MG63 (cell line): ENCODE data around the gene DFFB. TPM values are rescaled to one million over a fixed set of nuclear protein-coding genes. Genes with fewer than 3 reads are reported as not detected.
A peak's percentile ranks its signal among the peaks of the same experiment; 100 is the strongest.
"Not testable (repeated sequence)": the region's sequence is repeated elsewhere in the genome, so short reads cannot be mapped to it uniquely, and the experiment has no call there.

ENCODE experiments used
- DNase-seq: peaks from one replicate; pipeline ENCODE4 v3.0.0-alpha.2; 2020
- H3K27me3 ChIP-seq: fragments of 250-450 bp; sonication (Bioruptor Pico); 2 replicates; pipeline ENCODE4 v1.5.1; 2020; ENCODE audit warnings: mild to moderate bottlenecking, moderate library complexity
- H3K36me3 ChIP-seq: fragments of 250-450 bp; sonication (Bioruptor Pico); 2 replicates; pipeline ENCODE4 v1.5.1; 2020; ENCODE audit warnings: mild to moderate bottlenecking, moderate library complexity
- H3K4me3 ChIP-seq: fragments of 250-450 bp; sonication (Bioruptor Pico); 2 replicates; pipeline ENCODE4 v1.5.1; 2020; ENCODE audit warnings: mild to moderate bottlenecking, moderate library complexity
- H3K9me3 ChIP-seq: fragments of 250-450 bp; sonication (Bioruptor Pico); 2 replicates; pipeline ENCODE4 v1.5.1; 2020; ENCODE audit warnings: mild to moderate bottlenecking, moderate library complexity
- total RNA-seq: library from RNA; depleted of rRNA; stranded (reverse); fragments of >200 nt; shearing (Covaris generic); gene quantifications from 2 replicates; pipeline ENCODE4 v1.2.3, GENCODE V29; 2014; ENCODE audit warnings: low replicate concordance; rRNA removed

Gene DFFB, protein sequence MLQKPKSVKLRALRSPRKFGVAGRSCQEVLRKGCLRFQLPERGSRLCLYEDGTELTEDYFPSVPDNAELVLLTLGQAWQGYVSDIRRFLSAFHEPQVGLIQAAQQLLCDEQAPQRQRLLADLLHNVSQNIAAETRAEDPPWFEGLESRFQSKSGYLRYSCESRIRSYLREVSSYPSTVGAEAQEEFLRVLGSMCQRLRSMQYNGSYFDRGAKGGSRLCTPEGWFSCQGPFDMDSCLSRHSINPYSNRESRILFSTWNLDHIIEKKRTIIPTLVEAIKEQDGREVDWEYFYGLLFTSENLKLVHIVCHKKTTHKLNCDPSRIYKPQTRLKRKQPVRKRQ
- 12.7 and 19.1 TPM in 2 replicates for total RNA-seq

DNA sequence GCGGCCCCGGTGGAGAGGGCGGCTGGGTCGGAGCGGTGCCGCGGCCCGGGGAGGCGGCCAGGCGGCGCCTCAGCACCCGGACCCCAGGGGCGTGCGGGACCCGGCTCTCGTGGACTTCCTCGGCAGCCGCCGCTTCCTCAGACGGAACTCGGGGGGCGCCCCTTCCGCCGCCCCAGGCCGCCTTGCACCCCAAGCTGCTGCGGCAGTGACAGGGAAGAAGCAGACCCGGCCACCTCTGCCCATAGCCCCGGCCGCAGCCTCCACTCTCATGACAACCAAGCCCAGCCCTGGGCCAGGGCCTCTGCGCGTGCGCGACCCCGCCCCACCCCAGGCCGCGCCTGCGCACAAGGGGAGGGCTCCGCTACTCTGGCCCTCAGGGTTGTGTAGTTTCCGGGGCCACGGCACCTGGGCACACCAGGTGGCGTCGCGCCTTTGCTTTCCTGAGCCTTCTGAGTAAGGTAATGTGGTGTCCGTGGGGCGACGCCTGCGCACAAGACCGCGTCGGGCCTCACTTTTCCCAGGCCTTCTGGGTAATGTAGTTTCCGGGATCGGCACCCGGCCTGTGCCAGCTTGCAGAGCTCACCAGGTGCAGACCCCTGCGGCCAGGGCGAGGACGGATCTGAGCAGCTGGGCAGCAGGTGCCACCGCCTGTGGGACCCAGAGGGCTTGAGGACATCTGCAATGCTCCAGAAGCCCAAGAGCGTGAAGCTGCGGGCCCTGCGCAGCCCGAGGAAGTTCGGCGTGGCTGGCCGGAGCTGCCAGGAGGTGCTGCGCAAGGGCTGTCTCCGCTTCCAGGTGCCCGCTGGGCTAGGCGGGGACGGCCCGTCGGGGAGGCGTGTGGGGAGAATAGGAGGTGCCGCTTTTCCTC lies at the start of gene DFFB, which contains the start of gene CEP104:
DFFB (plus strand) TSS at position 554 of the 868 bp plus-strand sequence; CDS start at position 682, 128 bp downstream.
CEP104 (minus strand) TSS at position 289 of the 868 bp plus-strand sequence. CDS start 4,804 bp downstream, outside the sequence.
- peak; percentile 78 for DNase-seq
- H3K4me3 ChIP-seq, result peak within 1 kb of the TSS; percentile 78
- no peaks in the 10 kb centered on the region for H3K9me3 ChIP-seq
- no peaks in the 10 kb centered on the region for H3K27me3 ChIP-seq
- no peaks in the 10 kb centered on the region for H3K36me3 ChIP-seq

DNA sequence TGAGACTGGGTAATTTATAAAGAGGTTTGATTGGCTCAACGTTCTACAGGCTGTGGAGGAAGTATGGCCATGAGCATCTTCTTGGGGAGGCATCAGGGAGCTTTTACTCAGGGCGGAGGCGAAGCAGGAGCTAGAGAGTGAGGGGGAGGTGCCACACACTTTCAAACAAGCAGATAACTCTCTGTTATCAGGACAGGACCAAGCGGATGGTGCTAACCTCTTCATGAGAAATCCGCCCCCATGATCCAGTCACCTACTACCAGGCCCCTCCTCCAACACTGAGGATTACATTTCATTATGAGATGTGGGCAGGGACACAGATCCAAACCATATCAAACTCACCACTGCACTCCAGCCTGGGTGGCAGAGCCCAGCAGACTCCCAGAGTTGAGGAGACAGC lies 49.5 kb upstream of the DFFB start:
- Histone ChIP-seq H3K36me3 (no peaks in the 10 kb centered on the region), H3K27me3 (no peaks in the 10 kb centered on the region), H3K4me3 (no peak overlapping the region), H3K9me3 (peaks cover 12% of the 10 kb centered on the region)
- DNase-seq, result no peak

DNA sequence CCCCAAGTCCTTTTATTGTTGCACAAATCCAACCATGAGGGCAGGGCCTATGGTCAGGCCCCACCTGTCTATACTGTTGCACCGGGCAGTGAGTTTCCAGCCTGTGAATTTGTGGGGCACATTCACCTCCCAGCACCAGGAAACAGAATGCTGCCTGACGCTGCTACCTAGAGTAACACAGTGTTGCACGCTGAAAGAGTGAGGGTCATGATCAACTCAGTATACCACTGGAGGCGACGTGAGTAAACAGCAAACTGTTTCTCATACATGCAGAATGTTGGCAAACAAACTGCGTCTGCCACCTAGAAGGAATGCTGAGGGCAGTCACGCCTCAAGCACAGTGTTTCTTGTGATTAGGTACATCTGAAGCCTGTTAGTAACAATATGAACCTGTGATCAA lies 47.6 kb upstream of the DFFB start:
- Histone ChIP-seq H3K36me3 (0 out of 2 replicates have a peak, but pooled peaks cover under 1% of the 10 kb centered on the region), H3K27me3 (no peaks in the 10 kb centered on the region), H3K4me3 (no peak overlapping the region), H3K9me3 (peaks cover 12% of the 10 kb centered on the region)
- DNase-seq, result no peak

DNA sequence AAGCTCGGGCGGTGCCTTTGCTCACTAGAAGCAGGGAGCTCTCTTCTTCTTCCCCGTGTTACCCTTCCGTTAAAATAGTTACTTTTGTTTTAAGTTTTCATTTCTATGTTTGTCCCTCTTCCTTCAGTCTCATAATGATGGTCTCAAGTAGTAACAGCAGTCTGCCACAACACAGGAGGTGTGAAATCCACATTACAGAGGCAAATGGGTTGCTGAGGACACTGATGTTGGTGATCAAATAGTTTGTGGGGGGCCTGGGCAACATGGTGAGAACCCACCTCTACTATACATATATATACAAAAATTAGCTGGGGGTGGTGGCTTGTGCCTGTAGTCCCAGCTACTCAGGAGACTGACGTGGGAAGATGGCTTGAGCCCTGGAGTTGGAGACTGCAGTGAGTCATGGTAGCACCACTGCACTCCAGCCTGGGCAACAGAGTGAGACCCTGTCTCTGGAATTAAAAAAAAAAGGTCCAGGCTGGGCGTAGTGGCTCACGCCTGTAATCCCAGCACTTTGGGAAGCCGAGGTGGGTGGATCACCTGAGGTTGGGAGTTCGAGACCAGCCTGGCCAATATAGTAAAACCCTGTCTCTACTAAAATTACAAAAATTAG lies 47.0 kb upstream of the DFFB start:
- not testable (repeated sequence) for H3K4me3 ChIP-seq, H3K36me3 ChIP-seq, DNase-seq, H3K27me3 ChIP-seq
- H3K9me3 ChIP-seq, result peaks cover 12% of the 10 kb centered on the region

DNA sequence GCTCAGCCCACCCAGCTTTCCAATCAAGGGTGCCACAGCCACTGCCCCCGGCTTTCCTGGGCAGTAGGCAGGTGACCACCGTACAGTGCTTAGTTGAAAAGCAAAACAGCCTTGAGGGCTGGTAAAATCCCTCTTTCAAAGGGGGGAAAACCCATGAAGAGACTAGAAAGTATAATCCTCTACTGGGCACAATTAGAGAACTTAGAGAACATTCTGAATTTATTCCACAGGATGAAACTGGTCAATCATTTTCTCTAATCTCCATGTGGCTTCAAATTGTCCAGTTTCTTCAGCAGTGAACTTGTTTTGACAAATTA lies 45.7 kb upstream of the DFFB start:
- Histone ChIP-seq H3K36me3 (peaks cover 4% of the 10 kb centered on the region; the same call in 1 of the 2 replicates), H3K9me3 (peaks cover 8% of the 10 kb centered on the region), H3K4me3 (no peak overlapping the region), H3K27me3 (no peaks in the 10 kb centered on the region)
- DNase-seq, result no peak

DNA sequence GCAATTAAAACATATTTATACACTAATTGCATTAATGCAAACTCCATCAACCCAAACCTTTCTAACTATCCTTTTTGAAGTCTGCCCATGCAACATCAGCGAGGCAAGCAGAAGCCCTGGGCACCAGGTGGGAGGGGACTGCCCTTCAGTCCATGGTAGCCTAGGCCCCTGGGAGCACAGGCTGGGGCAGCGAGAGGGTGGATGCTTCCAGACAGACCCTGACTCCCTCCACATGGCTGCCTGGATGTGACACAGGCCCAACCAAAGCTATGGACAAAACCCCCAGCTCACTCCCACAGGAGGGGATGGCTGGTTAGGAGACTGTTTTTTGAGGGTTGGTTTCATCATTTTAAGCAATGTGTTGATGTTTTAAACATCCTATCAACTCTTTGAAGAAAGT lies 43.2 kb upstream of the DFFB start:
- Histone ChIP-seq H3K4me3 (no peak overlapping the region), H3K36me3 (peaks cover 4% of the 10 kb centered on the region; the same call in 1 of the 2 replicates), H3K27me3 (no peaks in the 10 kb centered on the region), H3K9me3 (no peaks in the 10 kb centered on the region)
- no peak for DNase-seq

DNA sequence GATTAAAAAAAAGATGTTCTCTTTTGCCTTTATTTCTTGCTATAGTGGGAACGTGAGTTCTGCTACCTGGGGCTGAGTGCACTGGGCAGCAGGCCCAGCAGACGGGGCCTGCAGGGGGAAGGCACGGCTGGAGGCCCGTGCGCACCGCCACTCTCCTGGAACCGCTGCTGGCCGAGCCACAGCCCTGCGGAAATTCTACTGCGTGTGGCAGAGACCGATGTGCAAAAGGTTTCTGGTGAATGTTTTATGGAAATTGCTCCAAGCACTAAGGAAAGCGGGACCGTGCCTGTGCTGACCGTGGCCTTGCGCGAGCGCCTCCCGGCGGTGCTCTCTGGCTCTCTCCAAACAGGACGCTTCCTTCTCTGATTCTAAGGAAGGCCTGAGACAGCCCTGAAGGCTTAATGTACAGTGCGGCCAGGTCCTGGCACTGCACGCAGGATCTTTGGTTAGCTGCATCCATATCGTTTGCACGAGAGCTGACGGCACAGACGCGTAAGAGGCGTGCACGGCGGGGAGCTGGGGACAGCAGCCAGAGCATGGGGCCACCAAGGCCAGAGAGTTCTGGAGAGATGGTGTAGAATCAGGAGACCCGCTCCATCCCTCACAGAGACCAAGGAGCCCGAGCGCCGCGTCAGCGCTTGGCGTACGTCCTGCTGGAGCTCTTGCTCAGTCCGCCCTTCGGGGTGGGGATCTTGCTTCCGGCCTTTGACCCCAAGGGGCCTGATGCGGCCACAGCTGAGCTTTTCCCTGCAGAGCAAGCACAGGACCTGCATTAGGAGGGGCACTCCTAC lies 42.3 kb upstream of the DFFB start:
- Histone ChIP-seq H3K27me3 (no peaks in the 10 kb centered on the region), H3K4me3 (no peak overlapping the region), H3K36me3 (peaks cover 4% of the 10 kb centered on the region; the same call in 1 of the 2 replicates), H3K9me3 (no peaks in the 10 kb centered on the region)
- no peak for DNase-seq

DNA sequence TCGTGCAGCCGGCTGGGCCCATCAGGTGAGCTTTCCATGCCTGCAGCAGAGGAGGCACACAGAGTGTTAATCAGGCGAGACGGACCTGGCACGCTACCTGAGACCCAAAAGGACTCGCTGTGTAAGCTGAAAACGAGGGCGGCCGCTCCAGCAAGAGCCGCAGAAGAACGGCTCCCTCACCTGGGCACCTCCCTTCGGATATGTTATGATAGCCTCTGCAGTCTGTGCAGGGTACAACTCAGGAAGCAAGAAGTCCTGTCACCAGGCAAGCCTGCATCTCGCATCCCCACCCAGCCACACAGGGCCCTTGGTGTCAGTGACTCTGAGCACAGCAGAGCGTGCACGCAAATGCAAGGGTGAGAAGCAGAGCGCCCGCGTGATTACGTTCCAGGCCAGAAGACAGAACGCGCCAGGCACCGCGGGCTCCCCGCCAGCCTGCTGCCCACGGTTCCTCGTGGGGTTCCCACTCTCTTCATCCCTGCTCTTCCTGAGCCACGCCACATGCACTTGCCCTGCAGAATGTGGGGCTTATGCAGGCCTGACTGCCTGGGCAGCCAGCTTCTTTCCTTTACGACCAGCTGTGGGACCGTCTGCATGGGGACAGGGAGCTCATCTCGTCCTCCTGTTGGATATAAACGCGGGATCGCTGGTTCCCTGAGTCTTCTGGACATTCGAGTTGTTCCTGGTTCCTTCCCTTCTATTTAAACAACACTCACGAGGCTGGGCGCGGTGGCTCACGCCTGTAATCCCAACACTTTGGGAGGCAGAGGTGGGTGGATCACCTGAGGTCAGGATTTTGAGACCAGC lies 40.7 kb upstream of the DFFB start:
- Histone ChIP-seq H3K36me3 (peaks cover 4% of the 10 kb centered on the region; the same call in 1 of the 2 replicates), H3K4me3 (no peak overlapping the region)
- no peak for DNase-seq

DNA sequence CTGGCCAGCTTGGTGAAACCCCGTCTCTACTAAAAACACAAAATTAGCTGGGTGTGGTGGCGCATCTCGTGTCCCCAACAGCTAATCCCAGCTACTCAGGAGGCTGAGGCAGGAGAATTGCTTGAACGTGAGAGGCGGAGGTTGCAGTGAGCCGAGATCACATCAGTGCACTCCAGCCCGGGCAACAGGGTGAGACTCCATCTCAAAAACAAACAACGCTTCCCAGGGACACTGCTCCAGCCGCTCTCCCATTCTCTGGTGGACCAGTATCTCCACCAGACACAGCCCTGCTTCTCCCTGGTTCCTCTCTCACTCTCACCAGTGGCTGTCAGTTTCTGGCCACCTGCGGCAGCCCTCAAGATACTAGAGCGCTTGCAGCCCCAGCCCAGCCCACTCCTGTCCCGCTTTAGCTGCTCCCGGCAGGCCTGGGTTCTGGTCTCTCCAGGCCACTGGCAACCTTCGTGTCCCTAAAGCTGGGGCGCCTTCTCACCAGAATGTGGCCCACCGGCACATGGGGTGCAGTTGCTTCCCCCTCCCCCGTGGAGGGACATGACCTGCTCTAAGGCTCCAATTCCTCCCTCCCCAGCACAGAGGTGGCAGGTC lies 40.0 kb upstream of the DFFB start:
- H3K9me3 ChIP-seq, result no peaks in the 10 kb centered on the region
- H3K4me3 ChIP-seq, result no peak overlapping the region
- DNase-seq, result no peak
- no peaks in the 10 kb centered on the region for H3K27me3 ChIP-seq
- H3K36me3 ChIP-seq, result peaks cover 4% of the 10 kb centered on the region; the same call in 1 of the 2 replicates

More for the DNA sequence above, 40.7 kb upstream of the DFFB start:
- H3K9me3 ChIP-seq, result no peaks in the 10 kb centered on the region
- no peaks in the 10 kb centered on the region for H3K27me3 ChIP-seq

DNA sequence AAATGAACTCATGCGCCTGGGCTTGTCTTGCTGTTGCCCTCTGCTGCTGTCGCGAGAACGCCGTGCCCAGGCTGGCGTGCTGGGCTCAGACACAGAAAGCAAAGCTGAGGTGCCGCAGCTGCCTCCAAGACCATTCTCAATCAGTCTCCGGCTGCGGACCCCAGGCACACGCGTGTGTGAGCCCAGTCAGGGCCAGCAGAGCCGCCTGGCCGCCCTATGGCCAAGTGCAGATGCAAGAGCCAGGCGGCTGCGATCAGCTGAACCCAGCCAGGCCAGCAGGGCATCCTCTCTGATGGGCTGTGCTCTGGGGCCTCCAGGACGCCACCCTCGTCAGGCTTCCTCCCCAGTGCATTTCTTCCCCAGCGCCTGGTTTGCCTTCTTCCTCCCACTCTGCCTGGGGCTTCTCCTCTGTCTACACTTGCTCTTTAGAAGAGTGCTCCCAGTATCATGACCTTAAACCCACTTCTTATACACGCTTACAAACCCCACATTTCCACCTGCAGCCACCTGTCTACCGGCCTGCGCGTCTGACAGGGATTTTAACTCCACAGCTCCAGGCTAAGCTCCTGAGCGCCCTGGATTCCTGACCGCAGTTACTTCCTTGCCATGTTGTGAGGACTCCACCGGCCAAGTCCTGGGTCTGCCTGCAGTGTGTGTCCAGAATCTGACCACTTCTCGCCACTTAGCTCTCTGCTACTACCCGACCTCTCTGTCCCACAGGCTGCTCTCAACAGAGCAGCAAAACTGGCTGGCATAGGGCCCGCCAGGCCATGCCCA lies 39.3 kb upstream of the DFFB start:
- peaks cover 4% of the 10 kb centered on the region; the same call in 1 of the 2 replicates for H3K36me3 ChIP-seq
- H3K27me3 ChIP-seq, result no peaks in the 10 kb centered on the region
- H3K4me3 ChIP-seq, result no peak overlapping the region
- no peak for DNase-seq
- H3K9me3 ChIP-seq, result no peaks in the 10 kb centered on the region

DNA sequence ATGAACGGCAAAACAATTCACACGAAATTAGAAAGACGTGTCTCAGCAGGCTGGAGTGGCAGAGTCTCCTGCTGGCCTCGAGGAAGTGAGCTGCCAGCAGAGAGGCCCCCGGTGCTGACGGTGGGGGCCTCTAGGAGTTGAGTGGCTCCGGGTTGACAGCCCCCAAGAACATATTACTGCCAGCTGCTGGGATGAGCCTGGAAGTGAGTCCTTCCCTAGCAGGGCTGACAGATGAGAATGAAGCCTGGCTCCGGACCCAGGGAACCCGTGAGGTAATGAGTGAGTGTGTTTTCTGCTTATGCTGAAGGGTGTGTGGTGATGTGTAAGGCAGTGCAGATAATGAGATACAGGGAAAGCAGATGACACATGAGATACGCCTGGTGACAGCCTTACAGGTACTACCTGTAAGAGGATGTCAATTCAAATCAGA lies 37.5 kb upstream of the DFFB start:
- no peak overlapping the region for H3K4me3 ChIP-seq
- DNase-seq, result no peak

DNA sequence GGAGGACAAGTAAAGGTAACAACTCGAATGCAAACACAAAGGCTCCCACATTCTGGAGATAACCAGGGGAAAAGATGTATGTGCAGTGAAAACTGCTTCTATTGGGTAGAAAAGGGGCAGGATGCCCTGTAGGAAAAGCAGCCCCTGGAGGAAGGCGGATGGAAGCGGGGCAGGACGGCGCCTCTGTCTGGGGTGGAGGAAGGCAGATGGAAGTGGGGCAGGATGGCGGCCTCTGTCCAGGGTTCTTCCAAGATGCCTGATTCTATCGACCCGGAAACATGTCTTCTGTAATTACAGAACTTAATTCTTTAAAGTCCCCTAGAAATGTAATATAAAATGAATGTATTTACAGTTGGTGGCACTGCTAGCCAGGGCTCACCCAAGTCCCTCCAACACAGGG lies 37.0 kb upstream of the DFFB start:
- H3K9me3 ChIP-seq, result no peaks in the 10 kb centered on the region
- no peaks in the 10 kb centered on the region; the same call in 1 of the 2 replicates for H3K36me3 ChIP-seq
- no peak overlapping the region for H3K4me3 ChIP-seq
- DNase-seq, result no peak
- H3K27me3 ChIP-seq, result no peaks in the 10 kb centered on the region

More for the DNA sequence above, 37.5 kb upstream of the DFFB start:
- Histone ChIP-seq H3K27me3 (no peaks in the 10 kb centered on the region), H3K36me3 (peaks cover 3% of the 10 kb centered on the region; the same call in 1 of the 2 replicates), H3K9me3 (no peaks in the 10 kb centered on the region)

DNA sequence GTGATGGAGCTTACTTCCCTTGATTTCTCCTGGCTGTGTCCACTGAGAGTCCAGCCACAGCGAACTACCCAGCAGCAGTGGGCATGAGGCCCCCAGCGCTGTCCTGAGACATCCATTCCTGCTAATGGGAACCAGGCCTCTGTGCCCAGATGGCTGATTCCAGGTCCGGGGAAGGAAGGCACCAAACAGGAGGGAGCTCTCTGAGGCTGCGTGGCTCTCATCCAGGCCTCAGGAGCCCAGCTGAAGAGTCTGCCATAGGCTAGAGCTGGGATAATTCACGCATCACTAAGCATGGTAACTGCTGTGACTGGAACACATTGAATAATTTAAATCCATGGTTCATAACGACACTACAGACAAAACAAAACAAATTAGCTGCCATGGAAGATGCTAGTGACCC lies 36.3 kb upstream of the DFFB start:
- no peaks in the 10 kb centered on the region; the same call in 1 of the 2 replicates for H3K36me3 ChIP-seq
- H3K4me3 ChIP-seq, result no peak overlapping the region
- no peak for DNase-seq
- no peaks in the 10 kb centered on the region for H3K9me3 ChIP-seq
- no peaks in the 10 kb centered on the region for H3K27me3 ChIP-seq

DNA sequence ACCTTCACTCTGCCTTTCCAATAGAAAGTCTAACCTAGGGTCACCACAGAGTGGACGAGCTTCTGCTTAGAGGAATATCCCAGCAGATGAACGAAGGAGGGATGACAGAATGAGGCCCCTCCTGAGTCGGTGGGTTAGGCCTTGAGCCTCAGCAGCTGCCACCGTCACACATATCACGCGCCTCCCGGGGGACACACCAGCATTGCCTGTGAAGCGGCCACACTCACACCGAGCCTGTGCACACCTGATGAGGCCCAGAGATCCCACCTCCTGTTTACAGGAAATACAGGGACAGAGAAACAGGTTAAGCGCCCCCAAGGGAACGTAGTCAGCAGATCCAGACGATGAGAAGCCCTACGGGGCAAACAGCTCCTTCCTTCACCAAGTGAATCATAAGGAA lies 35.8 kb upstream of the DFFB start:
- Histone ChIP-seq H3K36me3 (no peaks in the 10 kb centered on the region; the same call in 1 of the 2 replicates), H3K9me3 (no peaks in the 10 kb centered on the region), H3K27me3 (no peaks in the 10 kb centered on the region), H3K4me3 (no peak overlapping the region)
- no peak for DNase-seq
